H1 (cell line): Measurements from ENCODE around the gene IYD. TPM values are rescaled to one million over a fixed set of nuclear protein-coding genes. Genes with fewer than 3 reads are reported as not detected.

ENCODE experiments used
- POU5F1 ChIP-seq: IDR thresholded peaks from 2 replicates; pipeline ENCODE4 v1.6.1; 2011; ENCODE audit warnings: low read depth, mild to moderate bottlenecking, low read length, moderate library complexity
- SP4 ChIP-seq: IDR thresholded peaks from 2 replicates; pipeline ENCODE4 v1.6.1; 2012; ENCODE audit warnings: low read length, inconsistent platforms
- polyA plus RNA-seq, 7 experiments: library from polyadenylated mRNA; depleted of rRNA in 3 of 7; stranded (reverse) in 5 of 7; unstranded in 2 of 7; fragments of >200 nt in 5 of 7; fragments of 200-250 nt in 2 of 7; gene quantifications; 1 replicate in 5 of 7; 2 replicates in 1 of 7; 4 replicates in 1 of 7; pipeline versions ENCODE4 v1.2.1 to v1.2.3, GENCODE V29; 2011 to 2013; ENCODE audit warnings: missing spikeins in 2 of 7, mixed read lengths in 2 of 7
- total RNA-seq: library from RNA; stranded (reverse); fragmentation: NEBNext Ultra II Directional; extraction: Animal tissue kit (Norgen Biotek cat#: 25700); gene quantifications from 2 replicates; pipeline ENCODE4 v1.2.1, GENCODE V29; 2021

IYD gene
- total and polyA plus RNA-seq, 2 of the 8 experiments (the other 6 are each of a cell fraction or from before 2014, with no cell fraction given), result not detected

- TF ChIP-seq SP4 (no peak), POU5F1 (no peak)
These were observed 23.1 kb downstream of the IYD start (continued) for GRCh38 chr6:150391890-150392289.
